SH-SY5Y (cell line): ENCODE measurements around the gene TSPAN5.

Experiments
- GATA2 ChIP-seq: IDR thresholded peaks from 2 replicates; pipeline ENCODE4 v1.6.1; 2011; ENCODE audit warnings: mild to moderate bottlenecking, low read depth, low read length
- GATA3 ChIP-seq: IDR thresholded peaks from 2 replicates; pipeline ENCODE4 v1.6.1; 2011; ENCODE audit warnings: low read depth, mild to moderate bottlenecking, low read length, moderate library complexity

DNA sequence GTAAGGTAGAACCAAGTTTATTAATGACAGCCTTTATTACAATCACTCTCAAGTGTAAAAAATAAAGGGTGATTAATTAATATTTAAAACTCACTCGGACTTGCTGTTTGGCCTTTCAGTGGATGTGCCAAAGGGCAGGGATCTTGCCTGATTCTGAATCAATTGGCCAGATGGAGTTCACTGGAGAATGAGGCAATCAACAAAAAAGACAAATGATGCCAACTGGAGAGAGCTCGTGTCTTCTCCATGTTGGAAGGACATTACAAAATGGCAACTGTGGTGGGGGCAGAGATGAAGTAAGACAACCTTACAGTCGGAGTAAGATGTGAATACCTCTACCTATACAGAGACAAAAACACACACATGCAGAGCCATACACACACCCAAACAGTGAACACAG lies 188.0 kb downstream of the TSPAN5 start:
- TF ChIP-seq GATA2 (no peak), GATA3 (no peak)
